NB4 (cell line): ENCODE measurements around the gene HDAC9.
A peak's percentile ranks its signal among the peaks of the same experiment; 100 is the strongest.

ENCODE experiments used
- DNase-seq: peaks from one replicate; pipeline ENCODE4 v3.0.0; 2010; ENCODE audit warnings: low read depth
- H3K4me3 ChIP-seq: one replicate; pipeline ENCODE4 v1.5.1; 2011; ENCODE audit warnings: mild to moderate bottlenecking, low read depth, low read length, moderate library complexity
- CTCF ChIP-seq: IDR thresholded peaks from one replicate; pipeline ENCODE4 v1.5.1; 2012; ENCODE audit warnings: low read depth, low read length
- MAX ChIP-seq: IDR thresholded peaks from 2 replicates; pipeline ENCODE4 v1.6.1; 2011; ENCODE audit warnings: low read depth, low read length
- MYC ChIP-seq: IDR thresholded peaks from 2 replicates; pipeline ENCODE4 v1.6.1; 2011; ENCODE audit warnings: low read depth, low read length
- POLR2A ChIP-seq: IDR thresholded peaks from 2 replicates; pipeline ENCODE4 v1.6.1; 2011; ENCODE audit warnings: mild to moderate bottlenecking; ENCODE audit not compliant: insufficient read length; ENCODE audit errors: extremely low read depth

The HDAC9 gene

GRCh38 chr7:18495412-18496340 is at the start of gene HDAC9:
Gene HDAC9, plus strand, starts transcription at chr7:18495749. Its CDS starts 554 bp downstream, at chr7:18496303.
- DNase-seq, result peak; percentile 79
- peak within 1 kb of the TSS; percentile 42 for H3K4me3 ChIP-seq
- TF ChIP-seq CTCF (no peak), POLR2A (no peak), MAX (no peak), MYC (no peak)

- no peak overlapping the region for H3K4me3 ChIP-seq
- no peak for DNase-seq
Measured at GRCh38 chr7:18445916-18446520, 49.5 kb upstream of the HDAC9 start.

GRCh38 chr7:18450019-18450418 is 45.5 kb upstream of the HDAC9 start:
- TF ChIP-seq POLR2A, result no peak
- TF ChIP-seq MAX, result no peak
- TF ChIP-seq MYC, result no peak
- no peak for TF ChIP-seq CTCF
- no peak for DNase-seq
- no peak overlapping the region for H3K4me3 ChIP-seq

More at GRCh38 chr7:18445916-18446520, 49.5 kb upstream of the HDAC9 start:
- TF ChIP-seq MYC, result no peak
- no peak for TF ChIP-seq CTCF
- TF ChIP-seq POLR2A, result no peak
- no peak for TF ChIP-seq MAX

GRCh38 chr7:18455606-18456005 is 39.9 kb upstream of the HDAC9 start:
- DNase-seq, result no peak
- no peak overlapping the region for H3K4me3 ChIP-seq
- TF ChIP-seq MYC (no peak), POLR2A (no peak), MAX (no peak), CTCF (no peak)

- no peak for DNase-seq
- H3K4me3 ChIP-seq, result no peak overlapping the region
- TF ChIP-seq POLR2A, result no peak
- no peak for TF ChIP-seq CTCF
- TF ChIP-seq MYC, result no peak
- TF ChIP-seq MAX, result no peak
Measured at GRCh38 chr7:18457832-18458231, 37.7 kb upstream of the HDAC9 start.
